AG04450 (cell line): ENCODE data around the gene KLRB1. TPM values are rescaled to one million over a fixed set of nuclear protein-coding genes. Genes with fewer than 3 reads are reported as not detected.

ENCODE experiments used
- CTCF ChIA-PET: fragments of 300-600, 350-600 bp; formaldehyde crosslinking; extraction: SDS; loops from one replicate; lab custom pipeline; 2022; ENCODE audit warnings: antibody characterized with exemption, inconsistent platforms; lab: Charles Lee
- POLR2A ChIA-PET: fragments of 350-600 bp; formaldehyde crosslinking; extraction: SDS; loops from one replicate; lab custom pipeline; 2021; ENCODE audit warnings: antibody characterized with exemption, inconsistent platforms; lab: Yijun Ruan, JAX
- DNase-seq: peaks from one replicate; pipeline ENCODE4 v3.0.0-alpha.2; 2011; ENCODE audit warnings: low read depth, low spot score
- H3K27ac ChIP-seq: one replicate; pipeline ENCODE4 v1.5.1; 2012; ENCODE audit warnings: low read depth, low read length, control low read depth
- H3K27me3 ChIP-seq: one replicate; pipeline ENCODE4 v1.6.0; 2012; ENCODE audit warnings: low read length; ENCODE audit not compliant: control insufficient read depth, insufficient read depth
- H3K4me3 ChIP-seq: 2 replicates; pipeline ENCODE4 v1.5.1; 2011; ENCODE audit warnings: mild to moderate bottlenecking, low read depth, low read length, control low read depth
- H3K9me3 ChIP-seq: 2 replicates; pipeline ENCODE4 v1.5.1; 2012; ENCODE audit warnings: low read length; ENCODE audit not compliant: control insufficient read depth, insufficient read depth
- CTCF ChIP-seq: IDR thresholded peaks from 2 replicates; pipeline ENCODE4 v1.5.1; 2011; ENCODE audit warnings: low read depth, low read length, control low read depth, inconsistent platforms
- polyA minus RNA-seq: library from RNA; depleted of rRNA, polyadenylated mRNA; stranded (reverse); fragments of >200 nt; gene quantifications from 2 replicates; pipeline ENCODE4 v1.2.3, GENCODE V29; 2011; rRNA and poly(A)+ RNA removed
- polyA plus RNA-seq: library from polyadenylated mRNA; depleted of rRNA; stranded (reverse); fragments of >200 nt; gene quantifications from 2 replicates; pipeline ENCODE4 v1.2.3, GENCODE V29; 2011; rRNA removed

Gene KLRB1
- polyA plus RNA-seq (not detected in 2 replicates), polyA minus RNA-seq (not detected in 2 replicates)

DNA sequence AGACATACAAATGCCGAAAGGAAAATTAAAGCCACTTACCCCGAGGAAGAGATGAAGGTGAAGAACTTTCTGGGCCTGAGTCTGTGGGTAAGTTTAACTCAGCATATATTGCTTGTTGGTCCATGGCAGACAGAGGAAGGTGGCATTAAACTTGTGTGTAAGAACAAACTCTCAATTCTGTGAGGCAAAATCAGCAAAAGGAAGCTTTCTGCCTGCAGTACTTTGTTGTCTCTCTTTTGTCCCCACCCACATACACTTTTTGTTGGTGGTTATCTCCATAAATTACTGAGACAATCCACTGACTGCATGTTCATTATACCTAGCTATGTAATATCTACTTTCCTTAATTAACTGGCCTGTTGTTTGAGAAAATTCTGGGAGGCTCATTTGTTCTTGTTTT, at the start of gene KLRB1:
KLRB1 (minus strand) TSS at position 201 of the 400 bp plus-strand sequence; CDS start at position 124, 77 bp downstream.
- no peak within 1 kb of the TSS for H3K4me3 ChIP-seq
- ChIA-PET CTCF (no interaction called here), POLR2A (no interaction called here)
- no peaks in the 10 kb centered on the region for H3K27me3 ChIP-seq
- peak within 1 kb of the TSS; percentile 11 for H3K27ac ChIP-seq
- H3K9me3 ChIP-seq = no peaks in the 10 kb centered on the region
- TF ChIP-seq CTCF = no peak
- no peak for DNase-seq

DNA sequence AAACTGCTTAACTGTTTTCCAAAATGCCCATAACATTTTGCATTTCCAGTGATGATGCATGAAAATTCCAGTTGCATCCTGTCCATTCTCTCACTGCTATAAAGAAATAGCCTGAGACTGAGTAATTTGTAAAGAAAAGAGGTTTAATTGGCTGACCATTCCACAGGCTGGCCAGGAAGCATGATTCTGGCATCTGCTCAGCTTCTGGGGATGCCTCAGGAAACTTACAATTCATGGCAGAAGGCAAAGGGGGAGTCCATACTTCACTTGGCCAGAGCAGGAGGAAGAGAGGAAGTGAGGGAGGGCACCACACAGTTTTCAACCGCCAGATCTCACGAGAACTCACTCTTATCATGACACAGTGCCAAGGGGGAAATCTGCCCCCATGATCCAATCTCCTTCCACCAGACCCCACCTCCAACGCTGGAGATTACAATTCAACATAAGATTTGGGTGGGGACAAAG, 43.6 kb upstream of the KLRB1 start:
- H3K27ac ChIP-seq = peak overlapping the region; percentile 85
- H3K9me3 ChIP-seq = no peaks in the 10 kb centered on the region; the same call in 1 of the 2 replicates
- H3K27me3 ChIP-seq = no peaks in the 10 kb centered on the region
- ChIA-PET POLR2A (no interaction called here), CTCF (no interaction called here)
- H3K4me3 ChIP-seq = no peak overlapping the region; the same call in 1 of the 2 replicates
- DNase-seq = no peak
- no peak for TF ChIP-seq CTCF

DNA sequence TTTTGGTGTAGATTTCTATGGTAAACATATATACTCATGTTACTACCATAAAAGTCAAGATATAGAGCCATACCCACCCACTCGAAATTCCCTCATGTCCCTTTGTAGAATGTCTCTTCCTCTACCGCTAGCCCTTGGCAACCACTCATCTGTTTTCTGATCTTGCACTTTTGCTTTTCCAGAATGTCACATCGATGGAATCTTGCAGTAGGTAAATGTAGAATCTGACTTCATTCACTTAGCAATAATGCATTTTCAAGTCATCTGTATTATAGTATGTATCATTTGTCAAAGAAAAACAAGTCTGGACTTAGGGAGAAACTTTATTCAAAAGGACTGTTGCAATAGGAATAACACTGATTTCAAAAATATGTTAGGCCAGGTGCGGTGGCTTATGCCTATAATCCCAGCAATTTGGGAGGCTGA, 42.4 kb upstream of the KLRB1 start:
- Histone ChIP-seq H3K27me3 (no peaks in the 10 kb centered on the region), H3K27ac (peak overlapping the region; percentile 85), H3K9me3 (no peaks in the 10 kb centered on the region; the same call in 1 of the 2 replicates), H3K4me3 (peak overlapping the region; percentile 79)
- TF ChIP-seq CTCF = no peak
- ChIA-PET POLR2A (no interaction called here), CTCF (interaction anchor here (1.2 kb wide), 1 partner anchor 18 kb away, joined by 3 read pairs; no protein-coding TSS in a partner anchor)
- no peak for DNase-seq

GRCh38 chr12:9649532-9649940, 41.8 kb upstream of the KLRB1 start:
- no peaks in the 10 kb centered on the region; the same call in 1 of the 2 replicates for H3K9me3 ChIP-seq
- peak overlapping the region; percentile 79 for H3K4me3 ChIP-seq
- H3K27me3 ChIP-seq = no peaks in the 10 kb centered on the region
- POLR2A ChIA-PET = no interaction called here
- TF ChIP-seq CTCF = no peak
- no peak for DNase-seq
- CTCF ChIA-PET = interaction anchor here (1.2 kb wide), 1 partner anchor 18 kb away, joined by 3 read pairs; no protein-coding TSS in a partner anchor
- peak overlapping the region; percentile 55 for H3K27ac ChIP-seq

DNA sequence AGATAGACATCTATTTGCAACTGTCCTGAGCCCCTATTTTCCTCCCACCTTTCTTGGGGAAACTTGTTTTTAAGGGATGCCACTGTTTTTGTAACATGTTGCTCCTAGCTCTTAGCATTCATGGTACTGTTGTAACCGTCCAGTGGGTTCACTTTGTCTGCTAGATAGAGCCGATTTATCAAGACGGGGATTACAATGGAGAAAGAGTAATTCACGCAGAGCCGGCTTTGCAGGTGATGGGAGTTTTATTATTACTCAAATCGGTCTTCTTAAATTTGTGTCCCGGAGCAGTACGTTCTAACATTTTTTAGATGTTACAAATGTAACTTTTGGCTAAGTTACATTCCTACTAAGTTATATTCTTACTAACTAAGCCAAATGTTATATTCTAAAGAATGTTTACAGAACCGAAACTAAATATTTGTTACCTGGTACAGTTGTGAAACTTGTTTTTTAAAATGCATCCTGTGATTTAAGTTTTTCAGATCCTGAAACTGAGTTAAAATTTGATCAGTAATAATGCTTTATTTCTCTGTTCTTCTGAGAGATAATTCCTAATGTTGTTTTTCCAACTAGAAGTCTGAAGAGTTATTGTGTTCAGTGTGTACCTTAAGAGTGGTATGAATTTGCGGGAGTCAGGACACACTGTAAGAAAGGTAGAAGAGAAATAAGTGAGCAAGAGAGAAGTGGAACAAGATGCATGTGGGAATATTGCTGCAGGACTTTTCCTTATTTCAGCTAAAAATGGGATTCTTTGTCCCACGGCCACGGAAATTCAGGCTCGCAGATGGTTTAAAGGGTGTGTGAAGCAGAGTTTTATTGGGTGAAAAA, 41.2 kb upstream of the KLRB1 start:
- Histone ChIP-seq H3K4me3 (peak overlapping the region; percentile 79), H3K27me3 (no peaks in the 10 kb centered on the region), H3K27ac (peak overlapping the region; percentile 85), H3K9me3 (no peaks in the 10 kb centered on the region; the same call in 1 of the 2 replicates)
- CTCF ChIA-PET = interaction anchor here (1.8 kb wide), 1 partner anchor 59 kb away, joined by 11 read pairs; no protein-coding TSS in a partner anchor
- POLR2A ChIA-PET = no interaction called here
- no peak for DNase-seq
- TF ChIP-seq CTCF = no peak
